ENCODE data around the gene XXYLT1.
"Not testable (repeated sequence)": the region's sequence is repeated elsewhere in the genome, so short reads cannot be mapped to it uniquely, and the experiment has no call there.

XXYLT1 gene

GRCh38 chr3:195250473-195251251 lies 20.3 kb downstream of the XXYLT1 start:
- DNase-seq (ENCODE audit: low spot score), result no peak

- no peak for DNase-seq (ENCODE audit: low spot score)
These were observed 21.0 kb downstream of the XXYLT1 start for GRCh38 chr3:195249858-195250464.

GRCh38 chr3:195249057-195249770 lies 21.7 kb downstream of the XXYLT1 start:
- DNase-seq (ENCODE audit: low spot score), result no peak

GRCh38 chr3:195248281-195248680 lies 22.7 kb downstream of the XXYLT1 start:
- no peak for DNase-seq (ENCODE audit: low spot score)

- no peak for DNase-seq (ENCODE audit: low spot score)
These were observed 23.1 kb downstream of the XXYLT1 start for GRCh38 chr3:195247863-195248189.

GRCh38 chr3:195247086-195247862 lies 23.7 kb downstream of the XXYLT1 start:
- no peak for DNase-seq (ENCODE audit: low spot score)

GRCh38 chr3:195246581-195246995 lies 24.4 kb downstream of the XXYLT1 start:
- DNase-seq (ENCODE audit: low spot score), result no peak

- DNase-seq (ENCODE audit: low spot score), result no peak
These were observed 25.4 kb downstream of the XXYLT1 start for GRCh38 chr3:195245531-195245951.

- no peak for DNase-seq (ENCODE audit: low spot score)
These were observed 29.2 kb downstream of the XXYLT1 start for GRCh38 chr3:195241592-195242355.

GRCh38 chr3:195240939-195241338 lies 30.0 kb downstream of the XXYLT1 start:
- DNase-seq (ENCODE audit: low spot score), result no peak

- no peak for DNase-seq (ENCODE audit: low spot score)
These were observed 30.7 kb downstream of the XXYLT1 start for GRCh38 chr3:195240171-195240701.

GRCh38 chr3:195239121-195239520 lies 31.8 kb downstream of the XXYLT1 start:
- no peak for DNase-seq (ENCODE audit: low spot score)

GRCh38 chr3:195238586-195239118 lies 32.3 kb downstream of the XXYLT1 start:
- DNase-seq (ENCODE audit: low spot score), result no peak

- no peak for DNase-seq (ENCODE audit: low spot score)
These were observed 32.8 kb downstream of the XXYLT1 start for GRCh38 chr3:195238081-195238571.

- DNase-seq (ENCODE audit: low spot score), result no peak
These were observed 34.0 kb downstream of the XXYLT1 start for GRCh38 chr3:195236801-195237570.

GRCh38 chr3:195236076-195236798 lies 34.7 kb downstream of the XXYLT1 start:
- no peak for DNase-seq (ENCODE audit: low spot score)

GRCh38 chr3:195230244-195230643 lies 40.7 kb downstream of the XXYLT1 start:
- DNase-seq (ENCODE audit: low spot score), result no peak

GRCh38 chr3:195228886-195229285 lies 42.1 kb downstream of the XXYLT1 start:
- DNase-seq (ENCODE audit: low spot score), result not testable (repeated sequence)

GRCh38 chr3:195227871-195228270 lies 43.1 kb downstream of the XXYLT1 start:
- no peak for DNase-seq (ENCODE audit: low spot score)
